Activated T-helper 1 cell treated with anti-CD3 and anti-CD28 coated beads, Interleukin-12 subunit alpha, Interleukin-12 subunit beta, Interleukin-2, Interleukin-4 antibody, amounts not matched to agents 30 ng/mL and 10 ng/mL and 1 ng/mL, durations not matched to agents 14 hours and 24 hours and 36 hours (primary cell): ENCODE data around the gene DVL1. TPM values are rescaled to one million over a fixed set of nuclear protein-coding genes. Genes with fewer than 3 reads are reported as not detected.

Experiments used
- DNase-seq: peaks from one replicate; pipeline ENCODE4 v3.0.0; 2021; ENCODE audit warnings: low spot score
- H3K27ac Mint-ChIP-seq: one replicate; pipeline ENCODE4 v1.8.0; 2021; ENCODE audit warnings: mild to moderate bottlenecking, mixed read lengths
- H3K27me3 Mint-ChIP-seq: one replicate; pipeline ENCODE4 v1.8.0; 2022; ENCODE audit warnings: mild to moderate bottlenecking, moderate library complexity, mixed read lengths; ENCODE audit not compliant: insufficient read depth
- H3K36me3 Mint-ChIP-seq: one replicate; pipeline ENCODE4 v1.8.0; 2021; ENCODE audit warnings: low read depth, mixed read lengths
- H3K4me1 Mint-ChIP-seq: one replicate; pipeline ENCODE4 v1.8.0; 2021; ENCODE audit warnings: low read depth, mixed read lengths
- H3K4me3 Mint-ChIP-seq: one replicate; pipeline ENCODE4 v1.8.0; 2021; ENCODE audit warnings: mild to moderate bottlenecking, moderate library complexity, mixed read lengths
- H3K9me3 Mint-ChIP-seq: one replicate; pipeline ENCODE4 v1.8.0; 2021; ENCODE audit warnings: mixed read lengths
- intact Hi-C: fragments of 100-400 bp; cut with micrococcal nuclease; formaldehyde crosslinking; loops from one replicate; pipeline ENCODE4 v1.15.1; 2024
- total RNA-seq: library from RNA; stranded (reverse); gene quantifications from 2 replicates; pipeline ENCODE4 v1.2.3, GENCODE V29; 2022

Gene DVL1
- total RNA-seq, 1 donor from 2014 or later: 66.5 TPM

GRCh38 chr1:1337793-1338147, 11.4 kb downstream of the DVL1 start:
- H3K36me3 Mint-ChIP-seq: peaks cover 10% of the 10 kb centered on the region
- no peaks in the 10 kb centered on the region for H3K4me1 Mint-ChIP-seq
- intact Hi-C loops: no loop called here

GRCh38 chr1:1336931-1337792, 12.1 kb downstream of the DVL1 start:
- no peaks in the 10 kb centered on the region for H3K4me1 Mint-ChIP-seq
- no peak for DNase-seq
- H3K4me3 Mint-ChIP-seq: no peak overlapping the region
- no peak overlapping the region for H3K27ac Mint-ChIP-seq
- H3K36me3 Mint-ChIP-seq: peaks cover 10% of the 10 kb centered on the region
- no peaks in the 10 kb centered on the region for H3K27me3 Mint-ChIP-seq
- no peaks in the 10 kb centered on the region for H3K9me3 Mint-ChIP-seq
- intact Hi-C loops: no loop called here

More at GRCh38 chr1:1337793-1338147, 11.4 kb downstream of the DVL1 start:
- Mint-ChIP-seq H3K4me3 (no peak overlapping the region), H3K9me3 (no peaks in the 10 kb centered on the region), H3K27ac (no peak overlapping the region), H3K27me3 (no peaks in the 10 kb centered on the region)
- no peak for DNase-seq

- H3K27me3 Mint-ChIP-seq: no peaks in the 10 kb centered on the region
- H3K36me3 Mint-ChIP-seq: peaks cover 10% of the 10 kb centered on the region
- no peak overlapping the region for H3K4me3 Mint-ChIP-seq
- H3K9me3 Mint-ChIP-seq: no peaks in the 10 kb centered on the region
- no peak for DNase-seq
- intact Hi-C loops: no loop called here
- no peaks in the 10 kb centered on the region for H3K4me1 Mint-ChIP-seq
- H3K27ac Mint-ChIP-seq: no peak overlapping the region
Observed at GRCh38 chr1:1336446-1336845, 12.8 kb downstream of the DVL1 start.

GRCh38 chr1:1335792-1336248, 13.4 kb downstream of the DVL1 start:
- Mint-ChIP-seq H3K36me3 (peaks cover 4% of the 10 kb centered on the region), H3K4me1 (no peaks in the 10 kb centered on the region), H3K27ac (no peak overlapping the region), H3K9me3 (no peaks in the 10 kb centered on the region), H3K4me3 (no peak overlapping the region), H3K27me3 (no peaks in the 10 kb centered on the region)
- no peak for DNase-seq
- intact Hi-C loops: no loop called here

- H3K9me3 Mint-ChIP-seq: no peaks in the 10 kb centered on the region
- intact Hi-C loops: no loop called here
- no peaks in the 10 kb centered on the region for H3K27me3 Mint-ChIP-seq
- DNase-seq: no peak
- H3K27ac Mint-ChIP-seq: no peak overlapping the region
- no peaks in the 10 kb centered on the region for H3K36me3 Mint-ChIP-seq
- H3K4me1 Mint-ChIP-seq: no peaks in the 10 kb centered on the region
- no peak overlapping the region for H3K4me3 Mint-ChIP-seq
Observed at GRCh38 chr1:1335283-1335682, 13.9 kb downstream of the DVL1 start.

- Mint-ChIP-seq H3K36me3 (no peaks in the 10 kb centered on the region), H3K27me3 (no peaks in the 10 kb centered on the region), H3K9me3 (no peaks in the 10 kb centered on the region), H3K4me3 (no peak overlapping the region), H3K4me1 (no peaks in the 10 kb centered on the region), H3K27ac (no peak overlapping the region)
- intact Hi-C loops: no loop called here
- DNase-seq: no peak
Observed at GRCh38 chr1:1334835-1335234, 14.4 kb downstream of the DVL1 start.

- DNase-seq: no peak
- Mint-ChIP-seq H3K27me3 (no peaks in the 10 kb centered on the region), H3K4me3 (no peak overlapping the region), H3K27ac (no peak overlapping the region), H3K36me3 (no peaks in the 10 kb centered on the region), H3K9me3 (no peaks in the 10 kb centered on the region), H3K4me1 (no peaks in the 10 kb centered on the region)
- intact Hi-C loops: no loop called here
Observed at GRCh38 chr1:1333551-1334241, 15.5 kb downstream of the DVL1 start.

- H3K4me1 Mint-ChIP-seq: no peaks in the 10 kb centered on the region
Observed at GRCh38 chr1:1332774-1333480, 16.3 kb downstream of the DVL1 start.

GRCh38 chr1:1332031-1332755, 17.0 kb downstream of the DVL1 start:
- Mint-ChIP-seq H3K4me3 (no peak overlapping the region), H3K4me1 (no peaks in the 10 kb centered on the region), H3K36me3 (no peaks in the 10 kb centered on the region), H3K27ac (no peak overlapping the region), H3K27me3 (no peaks in the 10 kb centered on the region), H3K9me3 (no peaks in the 10 kb centered on the region)
- DNase-seq: no peak
- intact Hi-C loops: no loop called here

More at GRCh38 chr1:1332774-1333480, 16.3 kb downstream of the DVL1 start:
- DNase-seq: no peak
- intact Hi-C loops: no loop called here
- Mint-ChIP-seq H3K36me3 (no peaks in the 10 kb centered on the region), H3K9me3 (no peaks in the 10 kb centered on the region), H3K4me3 (no peak overlapping the region), H3K27ac (no peak overlapping the region), H3K27me3 (no peaks in the 10 kb centered on the region)

GRCh38 chr1:1331068-1331965, 17.9 kb downstream of the DVL1 start, which contains the start of gene TAS1R3:
TSS of gene TAS1R3 (plus strand) at chr1:1331280. CDS start at chr1:1331346, 66 bp downstream.
- Mint-ChIP-seq H3K27ac (no peak within 1 kb of the TSS), H3K4me1 (peaks cover 5% of the 10 kb centered on the region), H3K9me3 (no peaks in the 10 kb centered on the region), H3K36me3 (no peaks in the 10 kb centered on the region), H3K4me3 (no peak within 1 kb of the TSS), H3K27me3 (no peaks in the 10 kb centered on the region)
- intact Hi-C loops: no loop called here
- no peak for DNase-seq

GRCh38 chr1:1330366-1331067, 18.7 kb downstream of the DVL1 start:
- Mint-ChIP-seq H3K9me3 (no peaks in the 10 kb centered on the region), H3K4me3 (no peak overlapping the region), H3K4me1 (peaks cover 11% of the 10 kb centered on the region), H3K27me3 (no peaks in the 10 kb centered on the region), H3K36me3 (no peaks in the 10 kb centered on the region), H3K27ac (no peak overlapping the region)
- intact Hi-C loops: no loop called here
- no peak for DNase-seq
